Stomach smooth muscle (tissue), 2 donors: ENCODE data around the gene CHST14.

Source experiments
- H3K27ac ChIP-seq: one replicate; pipeline ENCODE4 v1.7.0; 2013; ENCODE audit warnings: mild to moderate bottlenecking, low read length, inconsistent platforms
- H3K27me3 ChIP-seq, 2 donors: one replicate each; pipeline ENCODE4 v1.7.0; 2013; ENCODE audit warnings: low read length in 2 of 2; ENCODE audit not compliant: insufficient read depth in 2 of 2, control insufficient read depth in 1 of 2
- H3K36me3 ChIP-seq, 2 donors: one replicate each; pipeline ENCODE4 v1.7.0; 2013; ENCODE audit warnings: low read length in 2 of 2; ENCODE audit not compliant: control insufficient read depth in 2 of 2, insufficient read depth in 2 of 2
- H3K4me1 ChIP-seq: one replicate; pipeline ENCODE4 v1.7.0; 2013; ENCODE audit warnings: low read length; ENCODE audit not compliant: control insufficient read depth, insufficient read depth
- H3K4me3 ChIP-seq, 2 donors: one replicate each; pipeline ENCODE4 v1.7.0; 2013; ENCODE audit warnings: low read length in 2 of 2
- H3K9ac ChIP-seq, 2 donors: one replicate each; pipeline ENCODE4 v1.7.0; 2013; ENCODE audit warnings: low read length in 2 of 2, mild to moderate bottlenecking in 1 of 2
- H3K9me3 ChIP-seq, 2 donors: one replicate each; pipeline ENCODE4 v1.7.0; 2013; ENCODE audit warnings: low read length in 2 of 2; ENCODE audit not compliant: control insufficient read depth in 2 of 2
- donor health status: healthy.
- donor health status: Pancreatic carcinoma.

Gene CHST14

DNA sequence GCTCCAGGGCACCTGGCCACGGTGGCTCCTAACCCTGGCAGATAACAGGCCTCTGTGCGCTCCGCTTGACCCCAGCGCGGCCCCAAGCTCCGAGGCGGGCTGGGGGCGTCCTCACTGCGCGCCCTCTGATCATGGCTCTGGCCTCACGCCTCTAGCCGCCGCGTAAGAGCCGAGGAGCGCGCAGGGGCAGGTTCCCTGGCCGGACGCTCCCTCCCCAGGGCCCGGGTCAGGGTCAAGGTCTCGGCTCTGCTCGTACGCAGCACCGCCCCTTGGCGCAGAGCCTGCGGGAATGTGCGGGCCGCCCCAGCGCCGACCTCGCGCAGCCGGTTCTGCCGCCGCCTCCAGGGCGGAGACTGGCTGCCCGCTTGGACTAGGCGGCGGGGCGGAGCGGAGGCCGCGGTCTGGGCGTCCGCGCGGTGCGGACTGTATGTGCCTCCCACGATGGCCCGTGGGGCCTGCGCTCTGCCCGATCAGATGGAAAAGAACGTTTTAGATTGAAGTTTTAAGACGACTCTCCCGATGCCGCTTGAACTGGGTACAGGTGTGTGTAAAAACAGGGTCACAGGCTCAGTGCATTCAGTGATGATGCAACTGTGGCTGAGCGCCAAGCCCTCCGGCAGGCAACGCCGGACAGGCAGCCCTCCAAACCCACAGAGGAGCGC lies 40.8 kb downstream of the CHST14 start:
- no peaks in the 10 kb centered on the region for H3K9me3 ChIP-seq
- H3K27me3 ChIP-seq, result no peaks in the 10 kb centered on the region
- no peaks in the 10 kb centered on the region for H3K36me3 ChIP-seq
- peak overlapping the region; percentile 61 to 74 for H3K4me3 ChIP-seq
- peaks cover 20% of the 10 kb centered on the region for H3K4me1 ChIP-seq
- no peak overlapping the region for H3K27ac ChIP-seq
- peak overlapping the region; percentile 57 to 75 for H3K9ac ChIP-seq

GRCh38 chr15:40512440-40512839 lies 41.7 kb downstream of the CHST14 start:
- Histone ChIP-seq H3K4me3 (no peak overlapping the region), H3K9me3 (no peaks in the 10 kb centered on the region), H3K36me3 (no peaks in the 10 kb centered on the region), H3K27ac (no peak overlapping the region), H3K27me3 (no peaks in the 10 kb centered on the region), H3K4me1 (peaks cover 13% of the 10 kb centered on the region), H3K9ac (peak overlapping the region in 1 of 2 donors; percentile 57)

- Histone ChIP-seq H3K9ac (no peak overlapping the region), H3K9me3 (no peaks in the 10 kb centered on the region), H3K36me3 (no peaks in the 10 kb centered on the region), H3K27me3 (no peaks in the 10 kb centered on the region), H3K27ac (no peak overlapping the region), H3K4me3 (no peak overlapping the region), H3K4me1 (peaks cover 13% of the 10 kb centered on the region)
These were observed 42.8 kb downstream of the CHST14 start for GRCh38 chr15:40513609-40514008.

GRCh38 chr15:40516322-40516721 lies 45.5 kb downstream of the CHST14 start:
- Histone ChIP-seq H3K27me3 (no peaks in the 10 kb centered on the region), H3K9me3 (no peaks in the 10 kb centered on the region), H3K27ac (no peak overlapping the region), H3K4me1 (peaks cover 10% of the 10 kb centered on the region), H3K4me3 (no peak overlapping the region), H3K9ac (no peak overlapping the region), H3K36me3 (no peaks in the 10 kb centered on the region)
